ENCODE results near the gene OPN1MW3.
"Not testable (repeated sequence)": the region's sequence is repeated elsewhere in the genome, so short reads cannot be mapped to it uniquely, and the experiment has no call there.

The OPN1MW3 gene

DNA sequence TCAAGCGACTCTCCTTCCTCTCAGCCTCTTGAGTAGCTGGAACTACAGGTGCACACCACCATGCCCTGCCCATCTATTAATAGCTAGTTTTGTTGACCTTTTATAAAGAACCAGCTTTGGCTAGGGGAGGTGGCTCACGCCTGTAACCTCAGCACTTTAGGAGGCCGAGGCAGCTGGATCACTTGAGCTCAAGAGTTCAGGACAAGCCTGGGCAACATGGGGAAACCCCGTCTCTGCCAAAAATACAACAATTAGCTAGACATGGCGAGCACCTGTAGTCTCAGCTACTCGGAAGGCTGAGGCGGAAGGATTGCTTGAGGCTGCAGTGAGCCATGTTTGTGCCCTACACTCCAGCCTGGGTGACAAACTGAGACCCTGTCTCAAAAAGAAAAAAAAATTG lies 40.9 kb downstream of the OPN1MW3 start:
- no peak for DNase-seq

DNA sequence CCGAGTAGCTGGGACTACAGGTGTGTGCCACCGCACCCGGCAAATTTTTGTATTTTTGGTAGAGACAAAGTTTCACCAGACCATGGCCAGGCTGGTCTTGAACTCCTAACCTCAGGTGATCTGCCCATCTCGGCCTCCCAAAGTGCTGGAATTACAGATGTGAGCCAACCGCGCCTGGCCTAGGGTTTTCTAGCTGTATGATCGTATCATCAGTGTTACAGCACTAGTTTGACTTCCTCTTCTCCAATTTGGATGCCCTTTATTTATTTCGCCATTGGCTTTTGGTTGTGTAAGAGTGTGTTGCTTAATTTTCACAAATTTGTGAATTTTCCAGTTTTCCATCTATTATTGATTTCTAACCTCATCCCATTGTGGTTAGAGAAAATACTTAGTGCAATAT lies 43.4 kb downstream of the OPN1MW3 start:
- no peak for DNase-seq

DNA sequence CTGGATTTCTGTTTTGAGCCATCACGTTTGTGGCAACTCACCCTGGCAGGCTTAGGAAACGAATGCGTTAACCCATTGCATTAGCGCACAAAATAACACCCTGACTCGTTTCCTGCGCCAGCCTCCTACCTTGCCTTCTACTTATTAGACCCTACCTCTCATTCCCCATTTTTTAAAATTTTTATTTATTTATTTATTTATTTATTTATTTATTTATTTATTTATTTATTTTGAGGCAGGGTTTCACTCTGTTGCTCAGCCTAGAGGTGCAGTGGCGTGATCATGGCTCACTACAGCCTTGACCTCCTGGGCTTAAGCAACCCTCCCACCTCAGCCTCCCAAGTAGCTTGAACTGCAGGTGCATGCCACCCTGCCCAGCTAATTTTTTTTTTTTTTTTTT lies 45.6 kb downstream of the OPN1MW3 start:
- not testable (repeated sequence) for DNase-seq

DNA sequence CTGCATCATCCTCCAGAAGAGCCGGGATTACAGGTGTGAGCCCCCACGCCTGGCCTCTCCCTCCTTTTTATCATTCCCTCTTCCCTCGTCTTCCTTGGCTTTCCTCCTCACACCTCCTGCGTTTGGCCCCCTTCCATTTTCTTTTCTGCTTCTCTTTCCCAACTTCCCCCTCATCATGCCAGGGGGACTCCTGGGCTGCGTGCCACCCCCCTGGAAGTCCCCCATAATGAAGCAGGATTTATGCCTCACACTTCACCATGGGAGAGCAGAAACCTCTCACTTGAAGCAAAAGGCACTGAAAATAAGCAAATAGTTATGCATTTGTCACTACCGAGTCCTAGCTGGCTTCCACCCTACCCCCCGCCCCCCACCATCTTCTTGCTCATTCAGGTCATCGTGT lies 46.1 kb downstream of the OPN1MW3 start:
- no peak for DNase-seq

DNA sequence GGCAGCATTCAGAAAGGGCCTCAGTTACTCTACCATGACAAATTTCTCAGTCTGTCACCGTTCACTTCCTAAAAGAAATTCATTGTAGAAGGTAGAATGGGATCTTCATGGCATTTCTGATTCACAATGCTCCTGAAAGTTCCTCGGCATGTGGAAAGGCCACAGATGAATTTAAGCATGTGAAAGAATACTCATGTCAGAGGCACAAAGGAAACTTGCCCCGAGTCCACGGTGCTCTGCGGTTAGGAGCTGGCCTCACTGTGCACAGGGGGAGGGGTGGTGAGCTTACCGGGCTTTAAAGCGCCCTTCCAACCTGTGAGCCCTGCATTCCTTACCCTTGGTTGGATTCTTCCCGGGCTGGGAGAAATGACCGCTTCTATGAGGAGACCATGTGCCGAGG lies 47.5 kb downstream of the OPN1MW3 start:
- no peak for DNase-seq

DNA sequence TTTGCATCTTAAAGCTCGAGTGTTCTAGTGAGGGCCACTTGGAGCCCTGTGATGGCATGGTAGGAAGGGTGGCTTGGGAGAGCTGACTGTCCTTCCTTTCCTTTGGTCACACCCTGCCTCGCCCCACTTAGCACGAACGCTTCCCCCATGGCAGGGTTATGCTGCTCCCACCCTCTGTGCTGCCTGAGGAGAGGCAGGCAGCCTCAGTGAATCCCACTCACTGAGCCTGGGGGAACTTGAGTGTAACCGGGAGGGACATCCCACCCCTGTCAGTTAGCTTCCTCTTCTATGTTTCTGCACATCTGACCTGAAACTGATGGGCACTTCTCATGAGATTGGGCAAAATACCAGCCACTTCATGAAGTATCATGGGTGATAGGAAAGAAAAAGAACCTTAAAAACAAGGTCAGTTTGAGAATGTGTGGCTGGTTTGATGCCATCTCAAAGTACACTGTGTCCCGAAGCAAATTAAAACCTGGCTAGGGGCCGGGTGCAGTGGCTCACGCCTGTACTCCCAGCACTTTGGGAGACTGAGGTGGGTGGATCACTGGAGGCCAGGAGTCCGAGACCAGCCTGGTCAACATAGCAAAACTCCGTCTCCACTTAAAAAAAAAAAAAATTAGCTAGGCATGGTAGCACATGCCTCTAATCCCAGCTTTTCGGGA lies 48.3 kb downstream of the OPN1MW3 start:
- no peak for DNase-seq

DNA sequence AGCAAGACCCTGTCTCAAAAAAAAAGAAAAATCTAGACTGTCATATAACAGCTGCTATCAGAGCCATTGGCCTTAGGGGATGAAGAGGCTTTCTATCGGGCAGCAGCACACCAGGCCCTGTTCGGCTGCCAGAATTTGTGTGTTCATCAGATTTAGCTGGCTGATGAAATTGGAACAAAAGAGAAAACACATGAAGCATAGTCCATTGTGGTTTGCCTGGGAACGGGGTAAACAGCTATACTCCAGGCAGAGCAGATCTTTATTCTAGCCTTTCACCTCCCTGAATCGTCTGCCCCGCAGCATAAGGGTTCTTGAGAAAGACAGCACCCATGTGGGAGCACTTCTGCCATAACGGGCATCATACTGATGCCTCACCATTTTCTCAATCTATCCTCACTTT lies 49.8 kb downstream of the OPN1MW3 start:
- no peak for DNase-seq

DNA sequence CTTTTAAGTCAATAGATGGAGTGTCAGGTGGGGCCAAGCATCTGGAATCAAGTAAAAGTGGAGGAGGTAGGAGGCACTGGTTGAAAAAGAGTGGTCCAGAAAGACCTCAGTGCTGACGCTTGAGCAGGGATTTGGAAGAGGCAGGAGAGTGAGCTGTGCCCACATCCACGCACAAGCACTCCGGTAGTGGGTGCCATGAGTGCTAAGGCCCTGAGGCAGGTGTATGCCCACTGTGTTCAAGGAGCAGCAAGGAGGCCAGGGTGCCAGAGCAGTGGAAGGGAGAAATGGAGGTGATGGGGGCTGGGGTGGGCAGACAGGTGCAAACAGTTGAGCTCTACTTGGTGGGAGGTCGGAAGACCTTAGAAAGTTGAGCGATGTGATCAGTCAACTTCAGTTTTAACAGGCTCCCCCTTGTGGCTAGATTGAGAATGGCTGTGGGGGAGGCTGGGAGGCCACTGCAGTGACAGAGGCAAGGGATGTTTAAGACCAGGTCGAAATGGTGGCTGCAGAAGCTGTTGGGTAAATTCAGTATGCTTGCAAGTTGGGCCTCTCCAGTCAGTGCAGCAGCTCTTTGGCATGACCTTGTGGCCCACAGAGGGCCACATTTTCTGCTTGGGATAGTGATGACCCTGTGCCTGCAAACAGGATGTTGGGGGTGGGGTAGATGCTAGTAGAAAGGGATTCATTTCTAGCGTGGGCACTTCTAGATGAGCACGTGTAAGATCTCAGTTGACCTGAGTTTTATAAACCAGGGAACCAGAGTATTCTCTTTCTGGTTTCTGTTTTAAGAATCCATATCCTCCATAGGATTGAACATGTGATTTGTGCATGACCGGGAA lies 50.9 kb downstream of the OPN1MW3 start:
- peak; percentile 5 for DNase-seq

DNA sequence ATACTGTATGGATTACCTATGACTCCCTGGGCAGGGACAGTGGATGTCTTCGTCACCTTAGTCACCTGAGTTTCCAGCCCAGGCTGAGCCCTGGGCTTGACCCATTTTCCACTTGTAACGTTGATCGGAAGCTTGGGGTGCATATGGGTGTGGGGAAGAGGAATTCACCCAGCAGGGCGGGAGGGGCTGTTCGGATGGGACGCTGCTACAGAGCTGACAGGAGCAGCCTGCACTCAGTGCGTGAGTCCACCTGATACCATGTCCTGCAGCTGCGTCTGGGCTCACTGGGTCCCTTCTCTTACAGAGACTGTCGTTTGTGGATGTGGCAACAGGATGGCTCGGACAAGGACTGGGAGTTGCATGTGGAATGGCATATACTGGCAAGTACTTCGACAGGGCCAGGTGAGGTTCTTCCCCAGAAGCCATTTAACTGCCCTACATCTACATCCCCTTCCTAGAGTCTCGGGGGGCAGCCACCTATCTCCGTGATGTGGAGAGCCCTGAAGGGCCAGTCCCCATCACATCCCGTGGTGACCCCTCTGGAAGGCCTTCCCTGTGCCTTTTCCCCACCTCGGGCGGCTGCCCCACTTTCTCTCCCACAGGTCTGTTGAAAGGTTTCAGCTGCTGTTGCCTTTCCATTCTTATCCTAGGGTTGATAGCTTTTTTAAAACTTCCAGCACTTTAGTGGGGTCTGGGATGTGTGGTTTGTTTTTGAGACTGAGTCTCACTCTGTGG lies 51.8 kb downstream of the OPN1MW3 start:
- DNase-seq, result no peak

DNA sequence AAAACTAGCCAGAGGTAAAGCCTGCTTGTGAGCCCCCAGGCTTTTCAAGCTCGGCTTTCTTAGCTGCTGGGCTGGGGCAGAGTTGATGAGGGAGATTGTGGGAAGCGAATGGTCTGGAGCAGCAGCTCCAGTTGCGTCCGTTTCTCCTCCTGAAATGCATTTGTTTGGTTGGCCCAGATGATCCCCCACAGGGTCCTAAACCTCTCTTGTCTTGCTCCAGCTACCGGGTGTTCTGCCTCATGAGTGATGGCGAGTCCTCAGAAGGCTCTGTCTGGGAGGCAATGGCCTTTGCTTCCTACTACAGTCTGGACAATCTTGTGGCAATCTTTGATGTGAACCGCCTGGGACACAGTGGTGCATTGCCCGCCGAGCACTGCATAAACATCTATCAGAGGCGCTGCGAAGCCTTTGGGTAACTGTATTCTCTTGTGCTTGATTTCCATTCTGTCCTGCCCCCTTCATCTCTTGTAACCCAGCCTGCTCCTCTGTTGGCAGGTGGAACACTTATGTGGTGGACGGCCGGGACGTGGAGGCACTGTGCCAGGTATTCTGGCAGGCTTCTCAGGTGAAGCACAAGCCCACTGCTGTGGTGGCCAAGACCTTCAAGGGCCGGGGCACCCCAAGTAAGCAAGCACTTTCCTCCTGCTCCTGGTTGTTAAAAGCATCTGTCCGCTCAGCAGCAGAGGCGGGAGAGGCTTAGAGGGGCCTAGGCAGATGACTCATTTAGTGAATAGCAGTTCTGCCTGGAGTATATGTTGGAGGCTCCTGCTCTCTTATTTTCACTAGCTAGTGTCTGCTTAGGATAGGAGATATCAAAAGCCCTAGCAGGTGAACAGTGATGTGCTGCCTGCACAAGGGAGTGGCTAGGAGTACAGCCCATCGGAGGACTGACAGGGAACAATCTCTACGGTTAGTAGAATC lies 53.5 kb downstream of the OPN1MW3 start:
- DNase-seq, result no peak

DNA sequence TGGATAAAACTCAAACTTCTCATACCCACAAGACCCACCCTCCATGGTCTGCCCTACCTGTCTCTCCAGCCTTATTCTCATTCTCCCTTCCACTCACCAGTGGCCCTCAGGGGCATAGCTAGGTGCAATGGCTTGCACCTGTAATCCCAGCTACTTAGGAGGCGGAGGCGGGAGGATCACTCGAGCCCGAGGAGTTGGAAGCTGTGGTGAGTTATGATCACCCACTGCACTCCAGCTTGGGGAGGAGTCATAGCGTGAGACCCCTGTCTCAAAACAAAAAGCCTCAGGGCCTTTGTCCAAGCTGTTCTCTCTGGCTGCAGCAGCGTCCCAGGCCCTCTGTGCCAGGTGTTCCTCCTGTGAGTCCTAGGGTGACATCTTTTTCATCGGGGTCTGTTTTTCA lies 54.7 kb downstream of the OPN1MW3 start:
- DNase-seq, result no peak

DNA sequence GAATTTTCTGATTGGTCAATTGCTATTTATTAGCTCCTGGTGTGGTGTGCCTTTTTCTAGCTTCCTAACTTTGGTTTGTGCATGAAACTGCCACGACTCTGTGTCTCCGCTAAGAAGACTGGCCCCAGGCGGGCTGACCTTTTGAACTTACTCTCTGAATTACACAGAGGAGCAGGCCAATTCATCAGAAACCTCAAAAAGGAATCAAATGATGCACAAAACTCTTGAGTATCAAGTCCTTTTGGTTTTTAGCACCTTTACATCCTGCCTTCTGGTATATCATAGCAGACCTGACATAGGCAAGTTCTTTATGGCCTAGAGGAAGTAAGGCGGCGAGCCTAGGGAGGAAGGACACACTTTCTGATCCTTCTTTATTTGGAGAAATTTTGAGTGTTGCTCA lies 55.8 kb downstream of the OPN1MW3 start:
- DNase-seq, result no peak

DNA sequence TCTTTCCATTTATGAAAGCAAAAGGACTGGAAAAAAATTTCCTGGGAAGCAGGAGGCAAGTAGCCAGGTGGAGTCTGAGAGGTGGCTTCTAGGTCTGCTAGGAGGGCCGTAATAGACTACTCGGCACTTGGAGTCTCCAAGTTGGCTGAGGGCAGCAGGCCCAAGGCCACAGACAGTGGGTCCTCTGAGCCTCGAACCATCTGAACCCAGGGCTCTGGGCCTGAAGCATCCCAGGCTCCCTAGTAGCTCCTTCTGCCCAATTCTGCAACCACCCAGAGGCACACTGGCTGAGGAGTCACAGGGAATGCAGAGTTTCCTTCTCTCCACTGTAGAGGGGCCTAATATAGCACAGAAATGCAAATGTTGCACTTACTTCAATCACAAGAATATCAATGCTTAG lies 58.0 kb downstream of the OPN1MW3 start:
- no peak for DNase-seq

DNA sequence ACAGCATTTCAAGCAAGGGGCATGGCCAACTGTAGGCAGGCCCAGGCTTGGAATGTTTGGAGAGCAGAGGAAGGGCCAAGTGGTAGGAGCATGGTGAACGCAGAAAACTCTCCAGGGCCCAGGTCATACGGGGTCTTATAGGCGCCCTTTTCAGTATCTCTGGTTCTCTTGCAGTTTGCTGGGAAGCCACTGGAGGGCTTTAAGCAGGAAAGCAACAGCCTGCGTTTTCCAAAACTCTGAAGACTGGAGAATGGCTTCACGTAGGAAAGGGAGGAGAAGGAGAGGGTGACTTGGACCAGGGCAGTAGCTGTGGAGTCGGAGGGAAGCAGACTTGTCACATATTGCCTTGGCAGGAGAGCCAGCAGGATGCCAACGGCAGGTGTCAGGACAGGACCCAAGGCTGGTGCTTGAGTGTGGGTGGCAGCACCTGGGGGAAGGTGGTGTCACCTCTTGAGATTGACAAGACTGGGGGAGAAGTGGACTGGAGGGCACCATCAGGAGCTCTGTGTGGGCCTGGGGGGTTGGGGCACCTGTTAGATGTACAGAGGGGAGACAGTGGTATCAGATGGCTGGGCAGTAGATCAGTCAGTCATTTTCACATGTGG lies 60.1 kb downstream of the OPN1MW3 start:
- no peak for DNase-seq

DNA sequence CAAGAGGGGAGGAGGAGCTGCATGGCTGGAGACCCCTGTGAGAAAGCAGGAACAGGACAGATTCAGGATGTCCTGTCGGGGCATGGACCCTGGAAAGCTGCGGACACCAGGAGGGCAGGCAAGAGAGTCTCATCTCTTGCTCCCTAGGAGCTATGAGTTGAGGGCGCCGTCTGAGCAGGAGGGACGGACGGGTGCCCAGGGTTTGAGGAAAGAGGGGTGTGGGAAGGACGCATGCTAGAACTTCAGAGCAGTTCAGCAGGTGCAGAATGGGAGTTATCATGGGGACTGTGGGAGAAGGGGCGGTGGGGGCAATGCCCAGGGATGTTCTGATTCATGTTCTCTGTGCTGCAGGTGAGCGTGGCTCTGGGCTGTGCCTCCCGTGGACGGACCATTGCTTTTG lies 63.0 kb downstream of the OPN1MW3 start:
- no peak for DNase-seq
